ENCODE data around the gene MKNK2.

GRCh38 chr19:2027361-2027760 is 23.7 kb downstream of the MKNK2 start:
- no peak for TF ChIP-seq YY1 (IDR thresholded peaks at IDR 0.05; ENCODE audit: low read depth)
- TF ChIP-seq TEAD4 (IDR thresholded peaks at IDR 0.05), result no peak
- no peak for TF ChIP-seq FOXM1 (IDR thresholded peaks at IDR 0.05; ENCODE audit: borderline replicate concordance, low read depth)
- TF ChIP-seq REST (IDR thresholded peaks at IDR 0.05; ENCODE audit: low read depth), result no peak

Measured in Ishikawa (cell line).